Lower leg skin (tissue), 4 donors: Measurements from ENCODE around the gene MAP3K5. TPM values are rescaled to one million over a fixed set of nuclear protein-coding genes. Genes with fewer than 3 reads are reported as not detected.
A peak's percentile ranks its signal among the peaks of the same experiment; 100 is the strongest.

Source experiments
- DNase-seq, 2 donors: peaks; one replicate each; pipeline ENCODE4 v3.0.0-alpha.2; 2019; ENCODE audit warnings: low spot score in 2 of 2
- H3K4me3 ChIP-seq: fragments of 200-600 bp; sonication (generic); 2 replicates; pipeline ENCODE4 v1.5.1; 2017; ENCODE audit warnings: mild to moderate bottlenecking, low read depth; ENCODE audit not compliant: poor library complexity, severe bottlenecking
- CTCF ChIP-seq, 3 donors: fragments of 450-650 bp; IDR thresholded peaks; one replicate each; pipeline ENCODE4 v1.5.1; 2016; ENCODE audit warnings: antibody characterized with exemption in 3 of 3, mild to moderate bottlenecking in 3 of 3, moderate library complexity in 2 of 3
- POLR2A ChIP-seq, 2 donors: fragments of 450-650 bp; IDR thresholded peaks; one replicate each; pipeline ENCODE4 v1.6.1; 2016 to 2017; ENCODE audit warnings: antibody characterized with exemption in 2 of 2, mild to moderate bottlenecking in 1 of 2, moderate library complexity in 1 of 2
- WGBS, 2 donors: methylation state at CpG; one replicate each; pipeline ENCODE4 v1.1.5; 2018; 5-methylcytosine and 5-hydroxymethylcytosine counted together
- intact Hi-C: fragments of 100-400 bp; cut with DNase I; formaldehyde crosslinking; loops from one replicate; pipeline ENCODE4 v1.15.0; 2023; ENCODE audit warnings: low total_unique reads
- total RNA-seq, 4 donors: library from RNA; depleted of rRNA; stranded (reverse); fragments of >200 nt; gene quantifications; one replicate each; pipeline ENCODE4 v1.1.0, GENCODE V29; 2016

Gene MAP3K5
- total RNA-seq, 4 donors from 2014 or later: 18.9 to 35.2 (median 27.0) TPM

- TF ChIP-seq POLR2A (IDR thresholded peaks at IDR 0.05): no peak
- no peak for TF ChIP-seq CTCF (IDR thresholded peaks at IDR 0.05)
- no peak for DNase-seq
- H3K4me3 ChIP-seq: no peak overlapping the region
- intact Hi-C loops: no loop called here
- WGBS, 2 donors: 85 to 88% methylated on average over 3 of the region's 3 CpGs
Observed at GRCh38 chr6:136529710-136530109, 262.6 kb downstream of the MAP3K5 start.

DNA sequence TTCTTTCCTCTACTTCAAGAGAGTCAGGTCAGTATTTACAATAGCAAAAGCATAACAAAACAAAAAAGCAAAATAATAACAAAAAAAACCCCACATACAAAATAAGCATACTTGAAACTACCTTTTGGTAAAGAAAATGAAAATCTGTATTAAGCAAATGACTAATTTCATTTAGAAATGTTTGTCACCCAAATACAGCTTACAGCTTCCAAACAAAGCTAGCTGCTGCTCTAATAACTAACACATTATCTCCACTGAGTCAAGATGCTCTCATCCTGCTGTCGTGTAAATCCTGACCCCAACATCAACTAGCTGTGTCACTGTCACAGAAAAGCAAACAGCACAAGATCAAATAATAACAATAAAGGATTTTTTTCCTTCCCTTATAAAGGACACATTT is 263.8 kb downstream of the MAP3K5 start:
- WGBS, 2 donors: 60 to 71% methylated on average over 1 of the region's 1 CpG
- intact Hi-C loops: no loop called here
- DNase-seq: no peak
- TF ChIP-seq POLR2A (IDR thresholded peaks at IDR 0.05) (no peak), CTCF (IDR thresholded peaks at IDR 0.05) (no peak)
- H3K4me3 ChIP-seq: no peak overlapping the region

DNA sequence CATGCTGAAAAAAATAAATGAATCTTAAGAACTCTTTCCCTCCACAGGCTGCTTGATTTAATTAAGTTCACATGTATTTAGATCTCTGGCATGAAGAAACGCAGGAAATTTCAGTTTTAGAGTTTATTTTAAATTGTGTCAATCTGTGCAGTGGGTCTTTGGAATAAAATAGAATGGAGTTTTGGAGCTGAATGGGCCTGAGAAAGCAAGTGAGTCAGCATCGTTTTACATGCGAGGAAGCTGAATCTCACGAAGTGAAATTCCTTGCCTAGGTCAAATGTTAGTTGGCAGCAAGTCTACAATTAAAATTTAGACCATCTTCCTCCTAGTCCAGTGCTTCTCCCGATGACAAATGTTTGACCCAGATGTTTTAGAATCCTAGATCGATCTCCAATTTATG is 264.4 kb downstream of the MAP3K5 start:
- 53 to 58% methylated on average over 6 of the region's 6 CpGs for whole genome bisulfite sequencing, 2 donors

DNA sequence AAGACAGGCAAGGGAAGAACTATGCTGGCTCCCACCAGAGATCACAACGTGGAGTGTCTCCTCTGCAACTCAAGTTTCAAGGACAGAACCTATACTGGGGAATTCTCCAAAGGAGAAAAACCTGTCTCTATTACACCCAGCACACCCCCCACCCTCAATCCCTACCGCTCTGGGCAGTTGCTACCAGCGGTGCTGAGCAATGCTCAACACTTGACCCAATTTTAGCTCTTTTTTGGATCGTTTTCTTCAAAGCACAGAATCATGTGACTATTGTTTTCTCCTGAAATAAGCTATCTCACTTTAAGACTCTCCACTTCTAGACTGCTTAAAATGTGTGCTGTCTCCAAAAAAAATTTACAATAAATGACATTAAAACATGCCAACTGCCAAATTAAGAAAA is 265.3 kb downstream of the MAP3K5 start:
- 33 to 48% methylated on average over 4 of the region's 4 CpGs for WGBS, 2 donors
- TF ChIP-seq POLR2A (IDR thresholded peaks at IDR 0.05) (no peak), CTCF (IDR thresholded peaks at IDR 0.05) (no peak)
- no peak for DNase-seq
- intact Hi-C loops: no loop called here
- no peak overlapping the region for H3K4me3 ChIP-seq

More for the DNA sequence above, 264.4 kb downstream of the MAP3K5 start:
- H3K4me3 ChIP-seq: no peak overlapping the region
- TF ChIP-seq CTCF (IDR thresholded peaks at IDR 0.05) (no peak), POLR2A (IDR thresholded peaks at IDR 0.05) (no peak)
- DNase-seq: no peak
- intact Hi-C loops: no loop called here

DNA sequence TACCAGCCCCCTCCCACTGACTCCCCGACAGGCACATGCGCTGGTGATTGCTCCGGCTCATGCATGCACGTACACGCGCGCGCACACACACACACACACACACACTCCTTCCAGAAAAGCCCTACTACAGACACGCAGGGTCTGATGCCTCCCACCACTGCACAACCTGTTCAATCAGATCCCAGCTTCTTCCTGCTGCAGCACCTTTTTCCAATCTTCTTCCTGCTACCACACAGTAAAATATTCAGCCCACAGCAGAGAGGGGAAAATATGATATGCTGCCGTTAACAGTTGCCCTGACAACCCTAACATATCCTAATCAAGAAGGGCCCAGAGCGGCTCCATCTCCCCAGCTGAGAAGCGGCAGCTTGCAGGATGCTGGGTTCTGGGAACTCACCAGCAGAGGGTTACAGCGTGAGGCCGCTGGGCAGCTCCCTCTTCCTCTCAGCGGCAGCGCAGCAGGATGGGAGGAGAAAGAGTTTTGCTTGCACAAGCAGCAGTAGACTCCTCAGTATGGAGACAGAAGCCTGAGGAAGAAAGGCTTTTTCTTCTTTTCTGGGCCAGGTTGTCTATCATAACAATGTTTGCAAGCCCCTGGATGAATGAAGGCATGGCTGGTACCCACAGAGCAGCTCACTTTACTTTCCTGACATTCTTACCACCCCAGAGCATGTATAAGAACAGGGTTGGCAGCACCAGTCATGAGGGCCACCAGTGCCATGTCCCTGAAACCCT is 265.9 kb downstream of the MAP3K5 start:
- DNase-seq: peak; percentile 34 to 87
- TF ChIP-seq POLR2A (IDR thresholded peaks at IDR 0.05) (no peak), CTCF (IDR thresholded peaks at IDR 0.05) (no peak)
- 21 to 25% methylated on average over 16 of the region's 16 CpGs for WGBS, 2 donors
- intact Hi-C loops: no loop called here
- no peak overlapping the region for H3K4me3 ChIP-seq
